Peyer's patch (tissue), 4 donors: ENCODE results near the gene LLCFC1. TPM values are rescaled to one million over a fixed set of nuclear protein-coding genes. Genes with fewer than 3 reads are reported as not detected.

Source experiments
- DNase-seq, 3 donors: peaks; one replicate each; pipeline ENCODE4 v3.0.0-alpha.2; 2017 to 2019
- H3K27ac ChIP-seq, 4 donors: fragments of 200-600 bp; sonication (generic); one replicate each; pipeline ENCODE4 v1.5.1; 2016 to 2019
- H3K27me3 ChIP-seq, 2 donors: fragments of 200-600 bp; sonication (generic); one replicate each; pipeline ENCODE4 v1.5.1; 2019
- H3K36me3 ChIP-seq, 3 donors: fragments of 200-600 bp; sonication (generic); one replicate each; pipeline ENCODE4 v1.5.1; 2016 to 2019
- H3K4me1 ChIP-seq, 4 donors: fragments of 200-600 bp; sonication (generic); one replicate each; pipeline ENCODE4 v1.5.1; 2016 to 2019
- H3K4me3 ChIP-seq, 4 donors: fragments of 200-600 bp; sonication (generic); 1 replicate in 3 of 4; 2 replicates in 1 of 4; pipeline ENCODE4 v1.5.1; 2016 to 2019; ENCODE audit warnings: mild to moderate bottlenecking in 1 of 4
- H3K9me3 ChIP-seq, 4 donors: fragments of 200-600 bp; sonication (generic); one replicate each; pipeline ENCODE4 v1.5.1; 2016 to 2019; ENCODE audit warnings: mild to moderate bottlenecking in 1 of 4
- POLR2A ChIP-seq, 2 donors: fragments of 450-650 bp; IDR thresholded peaks; one replicate each; pipeline ENCODE4 v1.5.1; 2017; ENCODE audit warnings: antibody characterized with exemption in 2 of 2, mild to moderate bottlenecking in 2 of 2, moderate library complexity in 2 of 2
- total RNA-seq, 4 donors: library from RNA; depleted of rRNA; stranded (reverse); fragments of >200 nt; gene quantifications; one replicate each; pipeline ENCODE4 v1.1.0, GENCODE V29; 2016
- TF ChIP-seq, protein P1 (sequence below), 6 experiments: fragments of 450-650 bp in 4 of 6; fragments of 200-600 bp in 2 of 6; sonication (generic) in 1 of 6; IDR thresholded peaks; one replicate each; pipeline ENCODE4 v1.5.1; 2017 to 2019; ENCODE audit warnings: antibody characterized with exemption in 6 of 6, mild to moderate bottlenecking in 3 of 6, moderate library complexity in 1 of 6

LLCFC1 gene
- total RNA-seq, 4 donors from 2014 or later: not detected

DNA sequence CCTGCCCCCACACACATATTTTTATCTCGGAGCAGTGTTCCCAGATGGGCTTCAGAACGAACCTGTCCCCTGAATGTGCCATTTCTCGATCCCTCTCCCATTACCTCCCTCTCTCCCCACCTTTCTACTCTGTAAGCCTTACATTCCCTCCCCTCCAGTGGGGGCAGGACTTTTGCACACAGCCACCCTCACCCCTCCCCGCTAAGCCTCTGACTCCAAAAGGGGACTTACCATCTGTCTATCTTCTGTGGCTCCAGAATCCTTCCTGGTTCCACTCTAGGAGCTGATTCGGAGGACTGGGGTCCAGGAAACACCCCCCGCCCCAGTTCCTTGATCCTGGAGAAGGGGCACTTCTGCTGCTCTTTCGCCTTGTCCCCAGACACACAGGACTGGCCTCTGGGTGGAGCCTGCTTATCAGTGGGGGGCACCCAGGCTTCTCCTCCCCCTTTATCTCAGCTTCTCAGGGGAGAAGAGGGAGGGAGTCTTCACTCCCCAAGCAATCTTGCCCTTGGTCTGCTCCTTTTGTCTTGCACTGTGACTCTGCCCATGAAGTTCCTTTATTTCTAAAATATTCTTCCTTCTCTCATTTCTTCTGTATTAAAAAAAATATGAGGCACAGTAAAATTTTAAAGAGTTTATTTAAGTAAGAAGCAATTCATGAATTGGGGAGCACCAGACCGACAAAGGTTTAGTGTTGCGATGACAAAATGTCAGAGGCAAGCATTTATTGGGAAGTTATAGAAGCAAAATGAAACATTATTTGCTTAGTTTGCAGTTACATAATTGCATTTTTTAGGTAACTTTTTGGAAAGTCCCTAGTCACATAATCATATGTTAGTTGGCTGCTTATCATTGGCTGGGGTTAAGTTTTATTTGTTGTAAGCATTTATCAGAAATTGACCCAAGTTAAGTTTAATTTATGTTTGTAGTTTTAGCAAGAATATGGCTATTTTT is 23.0 kb downstream of the LLCFC1 start, which contains the start of gene KEL:
KEL (minus strand) TSS at position 391 of the 954 bp plus-strand sequence; CDS start at position 234, 157 bp downstream.
- no peak for DNase-seq
- H3K36me3 ChIP-seq: no peaks in the 10 kb centered on the region
- no peak for TF ChIP-seq POLR2A (IDR thresholded peaks at IDR 0.05)
- TF ChIP-seq, protein P1, sequence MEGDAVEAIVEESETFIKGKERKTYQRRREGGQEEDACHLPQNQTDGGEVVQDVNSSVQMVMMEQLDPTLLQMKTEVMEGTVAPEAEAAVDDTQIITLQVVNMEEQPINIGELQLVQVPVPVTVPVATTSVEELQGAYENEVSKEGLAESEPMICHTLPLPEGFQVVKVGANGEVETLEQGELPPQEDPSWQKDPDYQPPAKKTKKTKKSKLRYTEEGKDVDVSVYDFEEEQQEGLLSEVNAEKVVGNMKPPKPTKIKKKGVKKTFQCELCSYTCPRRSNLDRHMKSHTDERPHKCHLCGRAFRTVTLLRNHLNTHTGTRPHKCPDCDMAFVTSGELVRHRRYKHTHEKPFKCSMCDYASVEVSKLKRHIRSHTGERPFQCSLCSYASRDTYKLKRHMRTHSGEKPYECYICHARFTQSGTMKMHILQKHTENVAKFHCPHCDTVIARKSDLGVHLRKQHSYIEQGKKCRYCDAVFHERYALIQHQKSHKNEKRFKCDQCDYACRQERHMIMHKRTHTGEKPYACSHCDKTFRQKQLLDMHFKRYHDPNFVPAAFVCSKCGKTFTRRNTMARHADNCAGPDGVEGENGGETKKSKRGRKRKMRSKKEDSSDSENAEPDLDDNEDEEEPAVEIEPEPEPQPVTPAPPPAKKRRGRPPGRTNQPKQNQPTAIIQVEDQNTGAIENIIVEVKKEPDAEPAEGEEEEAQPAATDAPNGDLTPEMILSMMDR (IDR thresholded peaks at IDR 0.05): no peak
- H3K9me3 ChIP-seq: no peaks in the 10 kb centered on the region
- H3K27me3 ChIP-seq: no peaks in the 10 kb centered on the region
- H3K4me3 ChIP-seq: no peak within 1 kb of the TSS
- H3K4me1 ChIP-seq: no peaks in the 10 kb centered on the region
- no peak within 1 kb of the TSS for H3K27ac ChIP-seq

DNA sequence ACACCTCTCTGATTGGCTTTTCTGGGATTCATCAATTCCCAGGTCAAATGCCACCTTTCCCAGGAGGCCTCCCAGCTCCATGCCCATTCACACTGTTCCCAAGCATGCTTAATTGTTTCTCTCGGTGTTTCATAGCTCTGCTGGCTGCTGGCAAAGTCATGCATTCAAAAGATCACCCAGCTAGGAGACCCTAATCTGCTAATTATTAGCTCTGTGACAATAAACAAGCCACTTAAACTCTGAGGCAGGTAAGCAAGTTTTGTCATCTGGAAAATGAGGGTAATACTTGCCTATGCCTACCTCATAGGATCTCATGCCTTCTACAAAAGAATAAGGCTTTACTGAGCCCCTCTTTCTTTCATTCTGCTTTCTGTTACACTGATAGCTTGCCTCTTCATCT is 23.7 kb downstream of the LLCFC1 start:
- Histone ChIP-seq H3K4me3 (no peak overlapping the region), H3K27ac (no peak overlapping the region), H3K27me3 (no peaks in the 10 kb centered on the region), H3K36me3 (no peaks in the 10 kb centered on the region), H3K4me1 (no peaks in the 10 kb centered on the region), H3K9me3 (no peaks in the 10 kb centered on the region)
- no peak for TF ChIP-seq POLR2A (IDR thresholded peaks at IDR 0.05)
- TF ChIP-seq, protein P1 (IDR thresholded peaks at IDR 0.05): no peak
- DNase-seq: no peak

DNA sequence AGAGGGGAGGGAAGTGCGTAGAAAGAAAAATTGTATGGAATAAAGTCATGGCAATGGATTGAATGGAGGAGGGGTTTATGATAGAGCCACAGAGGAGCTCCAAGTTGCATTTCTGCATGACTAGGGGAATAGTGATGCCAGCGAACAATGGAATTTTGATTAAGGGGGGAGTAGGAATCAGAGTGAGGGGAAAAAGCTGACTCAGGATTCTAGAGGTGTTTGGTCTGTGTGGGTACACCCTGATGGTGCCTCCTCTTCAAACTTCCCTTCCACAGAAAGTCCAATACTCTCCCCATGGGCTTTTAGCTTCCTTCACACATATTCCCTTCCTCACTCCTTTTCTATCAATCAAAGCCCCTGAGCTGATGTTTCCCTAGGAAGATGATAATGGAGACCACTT is 24.7 kb downstream of the LLCFC1 start:
- no peak overlapping the region for H3K27ac ChIP-seq
- no peak for DNase-seq
- H3K4me3 ChIP-seq: no peak overlapping the region
- H3K9me3 ChIP-seq: no peaks in the 10 kb centered on the region
- no peaks in the 10 kb centered on the region for H3K36me3 ChIP-seq
- no peaks in the 10 kb centered on the region for H3K4me1 ChIP-seq
- H3K27me3 ChIP-seq: no peaks in the 10 kb centered on the region
- TF ChIP-seq, protein P1 (IDR thresholded peaks at IDR 0.05): no peak
- TF ChIP-seq POLR2A (IDR thresholded peaks at IDR 0.05): no peak

DNA sequence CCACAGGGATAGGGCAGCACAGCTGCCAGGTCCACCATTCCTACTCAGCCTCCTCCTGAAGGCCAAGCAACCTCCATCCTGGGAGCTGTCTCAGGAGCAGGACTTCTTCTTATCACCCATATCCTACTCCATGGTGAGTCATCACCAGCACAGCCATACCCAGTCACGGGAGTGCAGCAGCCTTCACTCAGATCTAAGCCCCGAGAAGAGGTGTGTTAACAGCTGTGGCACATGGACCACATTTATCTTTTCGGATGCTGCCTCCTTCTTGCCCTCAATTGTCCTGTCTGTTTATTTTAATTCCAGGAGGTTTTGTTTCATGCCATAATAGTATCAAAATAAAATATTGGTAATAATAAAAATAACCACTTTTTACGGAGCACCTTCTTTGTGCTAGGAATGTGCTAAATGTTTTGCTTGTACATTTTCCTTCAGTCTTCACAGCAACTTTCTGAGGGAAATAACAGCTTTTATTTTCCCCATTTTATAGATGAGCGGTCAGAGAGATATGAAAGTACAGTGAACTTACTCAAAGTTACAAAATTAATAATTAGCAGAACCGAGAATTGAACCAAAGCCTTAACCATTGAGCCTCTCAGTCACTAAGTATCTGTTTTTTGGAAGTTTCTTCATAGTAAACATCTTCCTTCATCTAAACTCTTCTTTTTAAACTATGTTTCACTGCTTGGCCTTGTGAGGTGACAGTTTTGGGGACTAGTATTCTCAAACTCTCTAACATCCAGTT is 25.4 kb downstream of the LLCFC1 start:
- DNase-seq: no peak
- no peaks in the 10 kb centered on the region for H3K27me3 ChIP-seq
- no peak overlapping the region for H3K27ac ChIP-seq
- no peaks in the 10 kb centered on the region for H3K9me3 ChIP-seq
- no peaks in the 10 kb centered on the region for H3K4me1 ChIP-seq
- no peaks in the 10 kb centered on the region for H3K36me3 ChIP-seq
- no peak overlapping the region for H3K4me3 ChIP-seq
- no peak for TF ChIP-seq POLR2A (IDR thresholded peaks at IDR 0.05)
- TF ChIP-seq, protein P1 (IDR thresholded peaks at IDR 0.05): no peak

DNA sequence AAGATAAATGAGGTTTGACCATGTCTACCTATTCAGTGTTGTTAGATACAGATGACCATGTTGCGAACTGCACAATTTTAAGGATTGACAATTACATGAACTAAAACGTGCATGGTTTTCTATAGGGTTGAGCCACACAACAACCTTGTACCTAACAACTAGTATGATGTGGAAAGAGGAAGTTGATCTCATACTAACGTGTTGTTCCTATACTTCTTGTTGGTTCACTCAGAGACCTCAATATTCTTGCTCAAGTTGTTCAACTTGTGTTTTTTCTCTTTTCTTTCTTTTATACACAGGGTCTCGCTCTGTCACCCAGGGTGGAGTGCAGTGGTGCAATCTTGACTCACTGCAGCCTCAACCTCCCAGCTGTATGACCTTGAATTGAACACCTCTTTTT is 28.9 kb downstream of the LLCFC1 start:
- Histone ChIP-seq H3K27ac (no peak overlapping the region), H3K4me1 (no peaks in the 10 kb centered on the region), H3K4me3 (no peak overlapping the region), H3K36me3 (no peaks in the 10 kb centered on the region), H3K9me3 (no peaks in the 10 kb centered on the region), H3K27me3 (no peaks in the 10 kb centered on the region)
- DNase-seq: no peak
- no peak for TF ChIP-seq POLR2A (IDR thresholded peaks at IDR 0.05)
- TF ChIP-seq, protein P1 (IDR thresholded peaks at IDR 0.05): no peak
